ENCODE measurements around the gene CFAP74. TPM values are rescaled to one million over a fixed set of nuclear protein-coding genes. Genes with fewer than 3 reads are reported as not detected.

CFAP74 gene
- total and polyA plus RNA-seq, 2 of the 4 experiments (the other 2 are of a cell fraction) = not detected

DNA sequence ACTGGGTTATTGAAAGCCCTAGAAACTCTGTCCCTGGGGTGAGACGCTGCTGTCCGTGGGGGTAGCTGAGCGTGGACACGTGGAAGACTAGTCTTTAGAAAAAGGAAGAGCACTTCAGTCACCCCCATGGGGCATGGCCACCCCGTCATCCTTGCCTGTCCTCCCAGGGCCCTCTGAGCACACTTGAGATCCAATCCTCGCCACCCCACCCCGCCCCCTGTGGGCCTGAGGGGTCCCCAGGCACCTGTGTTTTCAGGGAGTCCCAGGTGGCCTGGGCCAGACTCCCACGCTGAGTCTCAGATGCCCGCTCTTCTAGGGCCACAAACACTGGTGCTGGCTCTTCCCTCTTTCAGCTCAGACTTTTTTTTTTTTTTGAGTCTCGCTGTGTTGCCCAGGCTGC, 49.2 kb upstream of the CFAP74 start:
- Histone ChIP-seq H3K27ac (ENCODE audit: insufficient read depth, low read length) (no peak overlapping the region), H4K5ac (ENCODE audit: low read depth, low read length) (no peak overlapping the region), H3K18ac (ENCODE audit: low read depth, low read length) (no peak overlapping the region), H3K9me3 (ENCODE audit: control insufficient read depth, insufficient read depth, low read length) (no peaks in the 10 kb centered on the region; the same call in 1 of the 2 replicates), H3K4ac (ENCODE audit: low read depth, low read length) (no peak overlapping the region), H3K9ac (ENCODE audit: low read depth, low read length) (no peak overlapping the region), H3K4me1 (ENCODE audit: control insufficient read depth, insufficient read depth, low read length) (no peaks in the 10 kb centered on the region), H3K79me1 (ENCODE audit: low read depth in 1 of 2, low read length in 2 of 2) (no peaks in the 10 kb centered on the region), H4K20me1 (ENCODE audit: insufficient read depth, low read length) (no peaks in the 10 kb centered on the region), H4K91ac (ENCODE audit: insufficient read depth, low read depth, low read length) (no peak overlapping the region), H2BK5ac (ENCODE audit: low read depth, low read length, poor library complexity, severe bottlenecking) (no peak overlapping the region), H3K27me3 (ENCODE audit: control insufficient read depth, insufficient read depth, low read length) (peaks cover 48% of the 10 kb centered on the region), H4K8ac (ENCODE audit: low read depth in 2 of 2, low read length in 2 of 2) (no peak overlapping the region), H2BK20ac (ENCODE audit: low read depth, low read length) (no peak overlapping the region), H2BK120ac (ENCODE audit: low read depth, low read length) (no peak overlapping the region), H2AK9ac (replicated peaks; ENCODE audit: low read depth, low read length, poor library complexity) (no peak overlapping the region), H3K4me2 (ENCODE audit: low read depth, low read length) (no peak overlapping the region), H2AFZ (replicated peaks; ENCODE audit: low read length, poor library complexity) (no peak overlapping the region), H2AK5ac (ENCODE audit: low read depth, low read length) (no peak overlapping the region), H3K23ac (ENCODE audit: low read depth, low read length) (no peak overlapping the region), H3K14ac (replicated peaks; ENCODE audit: low read depth, low read length) (no peak overlapping the region), H3K4me3 (ENCODE audit: insufficient read depth, low read depth, low read length) (no peak overlapping the region), H3K36me3 (ENCODE audit: control insufficient read depth, insufficient read depth, low read length) (no peaks in the 10 kb centered on the region), H3K56ac (ENCODE audit: extremely low read depth, insufficient read depth, low read length) (no peak overlapping the region), H3K9me1 (ENCODE audit: insufficient read depth, low read length) (no peaks in the 10 kb centered on the region), H2BK15ac (ENCODE audit: low read depth, low read length) (no peak overlapping the region)
- dilution Hi-C loops (cut with HindIII; ENCODE audit: low sequenced_read_pairs, unreplicated experiment) (no loop called here), intact Hi-C loops (cut with micrococcal nuclease) (no loop called here), in situ Hi-C loops (cut with MboI; ENCODE audit: low sequenced_read_pairs) (no loop called here)
- WGBS, 2 experiments (ENCODE audit: extremely low coverage in 2 of 2, insufficient read length in 1 of 2) = 48% methylated on average over 3 of the region's 10 CpGs; no CpG with 5 or more reads in 1 of the 2 experiments
- ChIA-PET POLR2A (ENCODE audit: unreplicated experiment) (no interaction called here), CTCF (no interaction called here)
- DNase-seq (no peak), ATAC-seq (ENCODE audit: low read depth) (no peak)
- TF ChIP-seq CHD1 (IDR thresholded peaks at IDR 0.05; ENCODE audit: low read depth, low read length) = no peak
- TF ChIP-seq SMC3 (IDR thresholded peaks at IDR 0.05; ENCODE audit: low read depth, low read length) = no peak
- TF ChIP-seq MAZ (IDR thresholded peaks at IDR 0.05; ENCODE audit: borderline replicate concordance, low read depth, low read length) = no peak
- TF ChIP-seq MAFK (IDR thresholded peaks at IDR 0.05; ENCODE audit: low read depth, low read length) = no peak
- TF ChIP-seq POLR2A (IDR thresholded peaks at IDR 0.05; ENCODE audit: low read depth, low read length) = no peak
- no peak for TF ChIP-seq MXI1 (IDR thresholded peaks at IDR 0.05; ENCODE audit: borderline replicate concordance, low read depth, low read length)
- TF ChIP-seq FOS (IDR thresholded peaks at IDR 0.05; ENCODE audit: low read depth, low read length) = no peak
- TF ChIP-seq NFE2L2 (IDR thresholded peaks at IDR 0.05; ENCODE audit: low read depth, low read length) = no peak
- TF ChIP-seq BHLHE40 (IDR thresholded peaks at IDR 0.05; ENCODE audit: low read depth, low read length) = no peak
- TF ChIP-seq, protein P1, sequence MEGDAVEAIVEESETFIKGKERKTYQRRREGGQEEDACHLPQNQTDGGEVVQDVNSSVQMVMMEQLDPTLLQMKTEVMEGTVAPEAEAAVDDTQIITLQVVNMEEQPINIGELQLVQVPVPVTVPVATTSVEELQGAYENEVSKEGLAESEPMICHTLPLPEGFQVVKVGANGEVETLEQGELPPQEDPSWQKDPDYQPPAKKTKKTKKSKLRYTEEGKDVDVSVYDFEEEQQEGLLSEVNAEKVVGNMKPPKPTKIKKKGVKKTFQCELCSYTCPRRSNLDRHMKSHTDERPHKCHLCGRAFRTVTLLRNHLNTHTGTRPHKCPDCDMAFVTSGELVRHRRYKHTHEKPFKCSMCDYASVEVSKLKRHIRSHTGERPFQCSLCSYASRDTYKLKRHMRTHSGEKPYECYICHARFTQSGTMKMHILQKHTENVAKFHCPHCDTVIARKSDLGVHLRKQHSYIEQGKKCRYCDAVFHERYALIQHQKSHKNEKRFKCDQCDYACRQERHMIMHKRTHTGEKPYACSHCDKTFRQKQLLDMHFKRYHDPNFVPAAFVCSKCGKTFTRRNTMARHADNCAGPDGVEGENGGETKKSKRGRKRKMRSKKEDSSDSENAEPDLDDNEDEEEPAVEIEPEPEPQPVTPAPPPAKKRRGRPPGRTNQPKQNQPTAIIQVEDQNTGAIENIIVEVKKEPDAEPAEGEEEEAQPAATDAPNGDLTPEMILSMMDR (conservative IDR thresholded peaks at IDR 0.05; ENCODE audit: low read depth, low read length) = no peak
- TF ChIP-seq RCOR1 (IDR thresholded peaks at IDR 0.05; ENCODE audit: insufficient replicate concordance, low read length) = no peak
- TF ChIP-seq, protein P2, sequence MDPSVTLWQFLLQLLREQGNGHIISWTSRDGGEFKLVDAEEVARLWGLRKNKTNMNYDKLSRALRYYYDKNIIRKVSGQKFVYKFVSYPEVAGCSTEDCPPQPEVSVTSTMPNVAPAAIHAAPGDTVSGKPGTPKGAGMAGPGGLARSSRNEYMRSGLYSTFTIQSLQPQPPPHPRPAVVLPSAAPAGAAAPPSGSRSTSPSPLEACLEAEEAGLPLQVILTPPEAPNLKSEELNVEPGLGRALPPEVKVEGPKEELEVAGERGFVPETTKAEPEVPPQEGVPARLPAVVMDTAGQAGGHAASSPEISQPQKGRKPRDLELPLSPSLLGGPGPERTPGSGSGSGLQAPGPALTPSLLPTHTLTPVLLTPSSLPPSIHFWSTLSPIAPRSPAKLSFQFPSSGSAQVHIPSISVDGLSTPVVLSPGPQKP (IDR thresholded peaks at IDR 0.05; ENCODE audit: borderline replicate concordance, low read depth, low read length) = no peak
- TF ChIP-seq CEBPB (IDR thresholded peaks at IDR 0.05; ENCODE audit: low read depth, low read length) = no peak
- no peak for TF ChIP-seq RFX5 (IDR thresholded peaks at IDR 0.05; ENCODE audit: low read depth, low read length)
- TF ChIP-seq, protein P3, sequence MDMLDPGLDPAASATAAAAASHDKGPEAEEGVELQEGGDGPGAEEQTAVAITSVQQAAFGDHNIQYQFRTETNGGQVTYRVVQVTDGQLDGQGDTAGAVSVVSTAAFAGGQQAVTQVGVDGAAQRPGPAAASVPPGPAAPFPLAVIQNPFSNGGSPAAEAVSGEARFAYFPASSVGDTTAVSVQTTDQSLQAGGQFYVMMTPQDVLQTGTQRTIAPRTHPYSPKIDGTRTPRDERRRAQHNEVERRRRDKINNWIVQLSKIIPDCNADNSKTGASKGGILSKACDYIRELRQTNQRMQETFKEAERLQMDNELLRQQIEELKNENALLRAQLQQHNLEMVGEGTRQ (IDR thresholded peaks at IDR 0.05; ENCODE audit: low read depth, low read length) = no peak
- BruUV-seq (replicated peaks) = no TSS peak
